ENCODE measurements around the gene SYNJ1. TPM values are rescaled to one million over a fixed set of nuclear protein-coding genes. Genes with fewer than 3 reads are reported as not detected.

The SYNJ1 gene
- total RNA-seq, result 19.9 and 20.5 TPM in 2 replicates

GRCh38 chr21:32727687-32728455 is at the start of gene SYNJ1:
SYNJ1 (minus strand) TSS chr21:32728013; CDS start chr21:32726895, 1,118 bp downstream.
- intact Hi-C loops (cut with micrococcal nuclease), result loop anchor here (1.0 to 10.0 kb wide), 9 partner anchors 44 to 913 kb away; partner anchors contain the start of genes CFAP298, CRYZL1, GART and SON

DNA sequence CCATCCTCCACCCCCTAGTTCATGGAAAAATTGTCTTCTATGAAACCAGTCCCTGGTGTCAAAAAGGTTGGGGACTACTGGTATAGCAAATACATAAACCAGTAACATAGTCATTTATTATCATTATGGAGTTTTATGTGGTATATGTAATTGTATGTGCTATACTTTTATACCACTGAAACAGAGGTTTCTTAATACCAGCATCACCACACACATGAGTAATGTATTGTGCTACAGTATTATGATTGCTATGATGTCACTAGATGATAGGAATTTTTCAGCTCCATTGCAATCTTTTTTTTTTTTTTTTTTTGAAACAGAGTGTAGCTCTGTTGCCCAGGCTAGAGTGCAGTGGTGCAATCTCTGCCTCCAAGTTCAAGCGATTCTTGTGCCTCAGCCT is 49.5 kb upstream of the SYNJ1 start:
- intact Hi-C loops (cut with micrococcal nuclease), result no loop called here

DNA sequence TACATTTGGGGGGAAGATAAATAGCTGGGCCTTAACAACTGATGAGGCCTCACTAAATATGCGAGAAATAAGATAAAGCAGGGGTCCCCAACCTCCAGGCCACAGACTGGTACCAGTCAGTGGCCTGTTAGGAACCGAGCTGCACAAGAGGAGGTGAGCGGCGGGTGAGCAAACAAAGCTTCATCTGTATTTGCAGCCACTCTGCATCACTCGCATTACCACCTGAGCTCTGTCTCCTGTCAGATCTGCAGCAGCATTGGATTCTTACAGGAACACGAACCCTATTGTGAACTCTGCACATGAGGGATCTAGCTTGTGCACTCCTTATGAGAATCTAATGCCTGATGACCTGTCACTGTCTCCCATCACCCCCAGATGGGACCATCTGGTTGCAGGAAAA is 48.9 kb upstream of the SYNJ1 start:
- intact Hi-C loops (cut with micrococcal nuclease), result no loop called here

DNA sequence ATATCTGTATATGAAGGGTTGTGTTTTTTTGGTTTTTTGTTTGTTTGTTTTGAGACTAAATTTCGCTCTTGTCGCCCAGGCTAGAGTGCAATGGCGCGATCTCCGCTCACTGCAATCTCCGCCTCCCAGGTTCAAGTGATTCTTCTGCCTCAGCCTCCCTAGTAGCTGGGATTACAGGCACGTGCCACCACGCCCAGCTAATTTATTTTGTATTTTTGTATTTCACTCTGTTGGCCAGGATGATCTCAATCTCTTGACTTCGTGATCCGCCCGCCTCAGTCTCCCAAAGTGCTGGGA is 45.2 kb upstream of the SYNJ1 start:
- intact Hi-C loops (cut with micrococcal nuclease), result loop anchor here (2.0 to 5.0 kb wide), 5 partner anchors 121 to 770 kb away; partner anchors contain the start of genes EVA1C, GART, SON and TMEM50B

DNA sequence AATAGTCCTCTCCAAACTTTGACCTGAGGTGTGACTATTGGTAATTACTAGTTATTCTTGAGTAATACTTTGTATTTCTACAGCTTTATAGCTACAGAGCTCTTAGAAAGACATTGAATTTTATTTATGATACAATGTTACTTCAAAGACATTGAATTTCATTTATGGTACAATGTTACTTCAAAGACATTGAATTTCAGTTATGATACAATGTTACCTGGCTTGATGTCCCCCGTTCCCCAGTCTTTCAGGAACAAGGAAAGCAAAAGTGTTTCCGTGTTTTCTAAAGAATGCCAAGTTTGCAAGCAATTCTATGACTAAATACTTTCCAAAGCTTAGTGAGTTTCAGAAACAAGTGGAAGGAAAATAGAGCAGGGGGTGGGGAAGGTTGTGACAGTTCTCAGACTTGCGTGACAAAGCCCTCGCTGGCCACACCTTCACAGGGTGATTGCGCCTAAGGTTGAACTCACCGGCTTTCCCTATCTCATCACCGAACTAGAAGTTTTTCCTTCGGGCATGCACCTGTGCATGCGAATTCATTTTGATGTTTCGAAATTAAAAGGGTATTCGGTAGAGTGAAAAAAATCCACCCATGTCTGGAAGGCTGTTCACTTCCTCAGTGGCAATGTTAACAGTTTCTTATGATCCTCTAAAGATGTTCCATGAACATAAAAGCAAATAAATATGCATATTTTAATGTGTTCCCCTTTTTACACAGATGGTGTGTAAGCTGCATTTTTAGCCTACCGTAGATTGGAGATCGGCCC is 44.7 kb upstream of the SYNJ1 start:
- intact Hi-C loops (cut with micrococcal nuclease), result loop anchor here (1.0 to 5.0 kb wide), 8 partner anchors 44 to 770 kb away; partner anchors contain the start of genes CFAP298, EVA1C, GART and SON

- intact Hi-C loops (cut with micrococcal nuclease), result loop anchor here (2.0 to 5.0 kb wide), 3 partner anchors 119 to 872 kb away; partner anchors contain the start of genes ITSN1 and URB1
Measured at GRCh38 chr21:32770871-32771523, 43.2 kb upstream of the SYNJ1 start.

DNA sequence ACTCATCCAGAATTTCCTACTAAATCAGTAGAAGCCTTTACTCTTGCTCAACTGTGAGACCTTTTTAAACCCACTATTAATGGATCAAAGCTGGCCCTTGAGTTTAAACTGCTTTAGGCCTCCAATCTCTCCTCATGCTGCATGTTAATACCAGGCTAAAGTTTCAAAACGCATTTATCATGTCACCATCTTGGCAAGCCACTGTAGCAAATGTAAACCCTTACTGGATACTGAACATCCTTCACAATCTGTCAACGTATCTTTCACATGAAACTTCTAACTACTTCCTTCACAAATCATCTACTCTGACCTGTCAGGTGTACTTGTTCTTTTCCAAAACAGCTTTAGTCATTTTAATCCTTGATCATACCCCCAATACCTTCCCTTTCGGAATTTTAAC is 40.7 kb upstream of the SYNJ1 start:
- intact Hi-C loops (cut with micrococcal nuclease), result loop anchor here (5.0 kb wide), 1 partner anchor 491 kb away; the partner anchor contains the start of gene MIS18A

DNA sequence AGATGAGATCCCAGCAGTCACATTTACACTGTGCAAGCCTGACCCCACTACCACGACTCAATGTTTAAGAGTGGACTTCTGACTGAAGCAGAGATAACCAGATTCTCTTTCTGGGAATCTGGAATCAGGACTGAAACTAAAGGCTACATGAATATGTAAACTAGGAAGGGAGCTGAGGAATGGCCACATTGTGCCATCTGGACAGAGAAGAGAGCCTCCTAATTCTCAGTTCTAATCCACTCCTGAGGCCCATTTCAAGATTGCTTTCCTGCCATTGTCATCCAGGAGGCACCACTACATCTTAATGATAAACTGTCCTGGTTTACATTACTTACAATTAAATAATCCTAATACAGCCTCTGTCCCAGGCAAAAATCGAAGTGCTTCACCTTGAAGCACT is 37.2 kb upstream of the SYNJ1 start:
- intact Hi-C loops (cut with micrococcal nuclease), result loop anchor here (5.0 kb wide), 1 partner anchor 488 kb away; the partner anchor contains the start of gene MIS18A

DNA sequence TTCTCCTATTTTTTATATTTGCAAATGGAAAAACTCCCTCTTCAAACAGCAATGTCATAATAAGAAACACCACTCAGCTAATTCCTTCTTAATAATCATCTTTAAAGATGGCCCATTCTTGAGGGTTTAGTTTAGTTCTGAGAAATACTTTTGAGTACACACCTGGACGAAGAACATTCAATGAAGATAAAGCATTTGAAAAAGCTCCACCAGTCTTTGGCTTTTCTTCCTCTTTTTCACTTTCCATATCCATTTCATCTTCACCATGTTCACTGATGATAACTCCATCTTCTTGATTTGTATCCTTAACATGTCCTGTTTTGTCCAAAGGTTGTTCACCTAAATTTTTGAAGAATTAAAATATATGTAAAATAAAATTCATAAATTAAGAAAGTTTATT is 36.4 kb upstream of the SYNJ1 start:
- intact Hi-C loops (cut with micrococcal nuclease), result no loop called here

GRCh38 chr21:32757804-32758203 is 30.0 kb upstream of the SYNJ1 start:
- intact Hi-C loops (cut with micrococcal nuclease), result no loop called here

DNA sequence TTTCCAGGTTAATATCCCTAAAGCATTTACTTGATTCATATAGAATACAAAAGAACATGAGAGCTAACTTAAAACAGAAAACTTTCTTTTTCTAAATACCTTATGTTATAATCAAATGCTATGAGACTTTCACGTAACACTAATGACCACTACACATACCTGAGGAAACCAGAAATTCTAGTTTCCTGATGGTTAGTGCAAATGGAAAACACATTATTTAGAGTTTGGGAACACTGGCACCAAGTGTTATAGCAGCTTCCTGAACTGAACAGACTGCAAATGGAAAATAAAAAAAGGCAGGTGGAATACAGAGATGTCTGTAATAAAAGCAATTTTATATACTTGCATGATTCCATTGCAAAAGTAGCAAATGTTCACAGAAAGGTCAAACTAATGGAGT is 28.3 kb upstream of the SYNJ1 start:
- intact Hi-C loops (cut with micrococcal nuclease), result no loop called here

GRCh38 chr21:32753818-32754585 is 26.2 kb upstream of the SYNJ1 start:
- intact Hi-C loops (cut with micrococcal nuclease), result no loop called here

DNA sequence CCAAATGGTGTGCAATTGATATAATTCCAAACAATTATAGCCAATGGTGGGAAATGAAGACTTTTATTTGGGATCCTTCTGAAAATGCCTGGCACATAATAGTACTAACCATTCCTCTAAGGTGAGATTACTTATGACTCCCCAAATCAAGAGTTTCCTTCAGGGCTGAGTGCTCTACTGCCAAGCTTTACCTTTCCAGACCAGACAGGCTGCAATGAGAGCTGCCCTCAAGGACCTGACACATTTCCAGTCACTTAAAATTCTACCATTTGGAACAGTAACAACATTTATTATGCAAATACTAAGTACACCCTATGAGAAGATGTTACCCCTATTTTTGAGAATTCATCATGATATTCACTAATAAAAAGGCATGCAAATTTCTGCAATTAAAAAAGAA is 22.6 kb upstream of the SYNJ1 start:
- intact Hi-C loops (cut with micrococcal nuclease), result no loop called here

- intact Hi-C loops (cut with micrococcal nuclease), result loop anchor here (10.0 kb wide), 1 partner anchor 815 kb away; no protein-coding TSS in a partner anchor
Measured at GRCh38 chr21:32749662-32750061, 21.8 kb upstream of the SYNJ1 start.

DNA sequence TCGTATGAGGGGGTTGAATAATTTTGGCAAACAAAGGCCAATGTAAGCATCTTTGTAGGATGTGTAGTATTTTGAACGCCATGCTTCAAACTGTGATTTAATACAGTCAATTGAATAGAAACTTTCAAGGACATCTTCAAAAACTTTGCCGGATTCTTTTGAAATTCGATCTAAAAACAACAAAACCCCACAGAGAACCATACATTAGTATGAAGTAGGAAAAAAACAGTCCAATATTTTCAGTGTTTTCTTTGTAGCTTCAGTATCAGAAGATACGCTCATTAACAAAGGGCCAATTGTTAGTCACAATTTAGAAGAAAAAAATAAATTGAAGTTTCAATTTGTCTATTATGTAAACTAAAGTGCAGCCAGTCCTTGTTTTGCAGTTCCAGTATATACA is 20.7 kb upstream of the SYNJ1 start:
- intact Hi-C loops (cut with micrococcal nuclease), result loop anchor here (10.0 kb wide), 1 partner anchor 814 kb away; no protein-coding TSS in a partner anchor

- intact Hi-C loops (cut with micrococcal nuclease), result loop anchor here (10.0 kb wide), 1 partner anchor 813 kb away; no protein-coding TSS in a partner anchor
Measured at GRCh38 chr21:32747396-32747795, 19.6 kb upstream of the SYNJ1 start.

DNA sequence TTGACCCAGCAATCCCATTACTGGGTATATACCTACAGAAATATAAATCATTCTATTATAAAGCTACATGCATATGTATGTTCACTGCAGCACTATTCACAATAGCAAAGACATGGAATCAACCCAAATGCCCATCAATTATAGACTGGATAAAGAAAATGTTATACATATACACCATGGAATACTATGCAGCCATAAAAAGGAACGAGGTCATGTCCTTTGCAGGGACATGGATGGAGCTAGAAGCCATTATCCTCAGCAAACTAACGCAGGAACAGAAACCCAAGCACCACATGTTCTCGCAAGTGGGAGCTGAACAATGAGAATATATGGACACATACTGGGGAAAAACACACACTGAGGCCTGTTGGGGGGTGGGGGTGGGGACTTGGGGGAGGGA is 18.9 kb upstream of the SYNJ1 start:
- intact Hi-C loops (cut with micrococcal nuclease), result loop anchor here (10.0 kb wide), 1 partner anchor 812 kb away; no protein-coding TSS in a partner anchor

DNA sequence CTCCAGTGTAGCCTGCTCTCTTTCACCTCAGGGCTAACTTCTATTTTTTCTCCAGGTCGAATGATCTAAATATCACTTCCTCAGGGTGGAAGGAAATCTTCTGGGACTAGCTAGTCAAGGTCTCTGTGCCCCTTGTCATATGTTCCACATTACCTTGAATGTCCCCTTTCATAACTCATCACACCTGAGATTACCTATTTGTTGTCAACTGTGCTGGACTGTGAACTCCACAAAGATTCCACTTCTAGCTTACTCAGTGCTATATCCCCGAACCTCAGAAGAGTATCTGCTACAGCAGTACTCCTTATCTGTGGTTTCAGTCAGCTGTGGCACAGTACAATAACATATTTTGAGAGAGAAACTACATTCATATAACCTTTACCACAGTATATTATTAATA is 14.6 kb upstream of the SYNJ1 start:
- intact Hi-C loops (cut with micrococcal nuclease), result loop anchor here (10.0 kb wide), 1 partner anchor 808 kb away; no protein-coding TSS in a partner anchor

DNA sequence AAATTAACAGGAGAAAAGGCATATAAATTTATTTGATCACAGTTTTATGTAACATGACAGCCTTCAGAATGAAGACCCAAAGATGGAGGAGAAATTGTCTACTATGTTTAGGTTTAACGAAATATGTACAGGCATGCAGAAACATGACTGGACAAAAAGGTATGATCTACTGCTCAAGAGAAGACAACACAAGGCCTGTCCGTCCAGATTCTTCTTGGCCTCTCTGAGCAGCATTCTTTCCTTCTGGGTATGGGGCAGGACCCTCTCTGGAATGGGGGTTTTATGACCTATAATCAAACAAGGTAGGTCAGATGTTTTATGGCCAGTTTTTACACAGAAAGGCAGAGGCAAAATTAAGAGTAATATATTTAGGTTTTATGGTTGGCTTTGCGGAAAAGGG is 13.5 kb upstream of the SYNJ1 start:
- intact Hi-C loops (cut with micrococcal nuclease), result loop anchor here (10.0 kb wide), 1 partner anchor 807 kb away; no protein-coding TSS in a partner anchor

GRCh38 chr21:32739946-32740345 is 12.1 kb upstream of the SYNJ1 start:
- intact Hi-C loops (cut with micrococcal nuclease), result loop anchor here (10.0 kb wide), 1 partner anchor 805 kb away; no protein-coding TSS in a partner anchor
